B cell (primary cell): ENCODE results near the gene CEP112.

Experiments used
- CTCF ChIP-seq: fragments of 200-600 bp; IDR thresholded peaks from one replicate; pipeline ENCODE4 v1.8.0; 2022; ENCODE audit warnings: antibody characterized with exemption, mild to moderate bottlenecking
- EZH2 ChIP-seq: IDR thresholded peaks from 2 replicates; pipeline ENCODE4 v1.6.1; 2012; ENCODE audit warnings: borderline replicate concordance, low read depth, mild to moderate bottlenecking, moderate library complexity, low read length; ENCODE audit not compliant: insufficient read depth, poor library complexity, severe bottlenecking

- TF ChIP-seq EZH2 = no peak
- no peak for TF ChIP-seq CTCF
Observed at GRCh38 chr17:65754081-65754480, 437.9 kb downstream of the CEP112 start.
